AG10803 (cell line): ENCODE results near the gene GALNT2.

Experiments
- DNase-seq: peaks from one replicate; pipeline ENCODE4 v3.0.0; 2010; ENCODE audit warnings: low read depth
- H3K4me3 ChIP-seq: 2 replicates; pipeline ENCODE4 v1.5.1; 2011; ENCODE audit warnings: mild to moderate bottlenecking, low read length, control low read depth
- CTCF ChIP-seq: conservative IDR thresholded peaks from 2 replicates; pipeline ENCODE4 v1.5.1; 2011; ENCODE audit warnings: mild to moderate bottlenecking, low read length, control low read depth, inconsistent platforms

Gene GALNT2

GRCh38 chr1:230127105-230128054 is 60.3 kb downstream of the GALNT2 start:
- H3K4me3 ChIP-seq = no peak overlapping the region
- TF ChIP-seq CTCF = no peak

GRCh38 chr1:230128569-230129285 is 61.7 kb downstream of the GALNT2 start:
- no peak for DNase-seq
- no peak overlapping the region for H3K4me3 ChIP-seq
- no peak for TF ChIP-seq CTCF

More at GRCh38 chr1:230127105-230128054, 60.3 kb downstream of the GALNT2 start:
- no peak for DNase-seq

- DNase-seq = no peak
- H3K4me3 ChIP-seq = no peak overlapping the region
- TF ChIP-seq CTCF = no peak
Measured at GRCh38 chr1:230129341-230129740, 62.3 kb downstream of the GALNT2 start.

- no peak for TF ChIP-seq CTCF
- H3K4me3 ChIP-seq = no peak overlapping the region
- DNase-seq = no peak
Measured at GRCh38 chr1:230130172-230130944, 63.3 kb downstream of the GALNT2 start.

GRCh38 chr1:230131457-230131856 is 64.4 kb downstream of the GALNT2 start:
- no peak overlapping the region for H3K4me3 ChIP-seq
- TF ChIP-seq CTCF = no peak
- DNase-seq = no peak

GRCh38 chr1:230132758-230133157 is 65.7 kb downstream of the GALNT2 start:
- no peak overlapping the region for H3K4me3 ChIP-seq
- no peak for TF ChIP-seq CTCF
- no peak for DNase-seq
